ENCODE data around the gene RTL1. TPM values are rescaled to one million over a fixed set of nuclear protein-coding genes. Genes with fewer than 3 reads are reported as not detected.

The RTL1 gene
- total and polyA plus RNA-seq, 12 donors, result not detected

- Histone ChIP-seq H3K27me3 (peaks cover 0 to 59% (median 28%) of the 10 kb centered on the region in 7 donors), H3K36me3 (no peaks in the 10 kb centered on the region), H3K27ac (no peak overlapping the region), H3K9me3 (no peaks in the 10 kb centered on the region), H3K4me3 (no peak overlapping the region), H3K4me1 (no peaks in the 10 kb centered on the region)
- no peak for DNase-seq
- ATAC-seq, result no peak
- WGBS, 2 donors, result 88 to 89% methylated on average over 13 of the region's 13 CpGs
- no peak for TF ChIP-seq CTCF (IDR thresholded peaks at IDR 0.05)
- intact Hi-C loops (cut with DNase I), result no loop called here
Measured at GRCh38 chr14:100891501-100892445, 11.7 kb downstream of the RTL1 start.

- Histone ChIP-seq H3K27ac (no peak overlapping the region), H3K4me3 (no peak overlapping the region), H3K4me1 (no peaks in the 10 kb centered on the region), H3K9me3 (no peaks in the 10 kb centered on the region), H3K27me3 (peaks cover 0 to 52% (median 21%) of the 10 kb centered on the region in 7 donors), H3K36me3 (no peaks in the 10 kb centered on the region)
- DNase-seq (no peak), ATAC-seq (no peak)
- intact Hi-C loops (cut with DNase I), result no loop called here
- TF ChIP-seq CTCF (IDR thresholded peaks at IDR 0.05), result no peak
- 86 to 93% methylated on average over 10 of the region's 10 CpGs for WGBS, 2 donors
Measured at GRCh38 chr14:100891051-100891450, 12.5 kb downstream of the RTL1 start.

GRCh38 chr14:100890061-100890850 lies 13.3 kb downstream of the RTL1 start:
- no peak for ATAC-seq
- H3K27ac ChIP-seq, result no peak overlapping the region
- no peak for DNase-seq
- H3K4me3 ChIP-seq, result no peak overlapping the region
- intact Hi-C loops (cut with DNase I), result no loop called here
- WGBS, 2 donors, result 84% methylated on average over 8 of the region's 8 CpGs
- H3K36me3 ChIP-seq, result no peaks in the 10 kb centered on the region
- no peak for TF ChIP-seq CTCF (IDR thresholded peaks at IDR 0.05)
- H3K4me1 ChIP-seq, result no peaks in the 10 kb centered on the region
- H3K27me3 ChIP-seq, result peaks cover 0 to 44% (median 17%) of the 10 kb centered on the region in 7 donors
- H3K9me3 ChIP-seq, result no peaks in the 10 kb centered on the region

GRCh38 chr14:100889641-100890040 lies 13.9 kb downstream of the RTL1 start:
- Histone ChIP-seq H3K36me3 (no peaks in the 10 kb centered on the region), H3K4me3 (no peak overlapping the region), H3K27me3 (peaks cover 0 to 38% (median 15%) of the 10 kb centered on the region in 7 donors), H3K4me1 (peaks cover 0 to 3% (median 0%) of the 10 kb centered on the region in 9 donors), H3K9me3 (no peaks in the 10 kb centered on the region), H3K27ac (no peak overlapping the region)
- TF ChIP-seq CTCF (IDR thresholded peaks at IDR 0.05), result no peak
- 91 to 93% methylated on average over 6 of the region's 6 CpGs for WGBS, 2 donors
- intact Hi-C loops (cut with DNase I), result no loop called here
- ATAC-seq, result no peak
- no peak for DNase-seq
